ENCODE results near the gene DEXI.

The DEXI gene

DNA sequence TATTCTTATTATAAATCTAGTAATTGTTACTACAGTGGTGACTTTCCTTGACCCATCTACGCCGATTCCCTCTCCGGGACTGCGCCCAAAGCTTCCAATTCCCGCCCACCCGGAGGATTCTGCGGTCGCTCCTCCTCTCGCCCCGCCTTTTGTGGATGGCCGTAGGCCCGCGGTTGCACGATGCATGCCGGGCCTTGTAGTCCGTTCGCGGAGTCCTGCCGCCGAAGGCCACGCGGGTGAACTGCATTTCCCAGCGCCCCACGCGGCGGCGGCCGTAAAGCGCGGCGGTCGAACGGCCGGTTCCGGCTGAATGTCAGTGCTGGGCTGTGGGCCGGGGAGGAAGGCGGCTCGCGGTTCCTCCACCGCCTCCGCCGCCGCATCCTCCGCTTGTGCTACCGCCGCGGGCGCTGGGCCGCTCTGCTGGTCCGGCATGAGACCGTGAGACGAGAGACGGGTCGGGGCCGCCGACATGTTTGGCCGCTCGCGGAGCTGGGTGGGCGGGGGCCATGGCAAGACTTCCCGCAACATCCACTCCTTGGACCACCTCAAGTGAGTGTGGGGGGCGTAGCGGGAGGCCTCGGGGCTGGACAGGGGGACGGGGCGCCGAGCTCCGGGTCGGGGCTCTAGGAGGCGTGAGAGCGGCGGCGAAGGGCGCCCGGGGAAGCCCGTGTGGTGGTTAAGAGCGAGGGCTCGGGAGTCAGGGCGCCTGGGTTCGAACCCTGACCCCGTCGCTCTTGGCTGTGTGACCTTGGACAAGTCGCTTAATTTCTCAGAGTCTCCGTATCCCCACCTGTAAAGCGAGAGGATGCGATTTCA is 2.2 kb upstream of the DEXI start, which contains the start of gene CLEC16A:
TSS of gene CLEC16A (plus strand) at position 316 of the 816 bp plus-strand sequence. CDS start at position 470, 154 bp downstream.
- TF ChIP-seq POLR2AphosphoS5 (IDR thresholded peaks at IDR 0.05; ENCODE audit: low read depth, low read length): peak; percentile 60
- TF ChIP-seq TAF1 (IDR thresholded peaks at IDR 0.05; ENCODE audit: borderline replicate concordance, insufficient read depth, low read length): 0 out of 2 replicates have a peak, but pooled peaks have one; percentile 39
- TF ChIP-seq FOXP2 (optimal IDR thresholded peaks at IDR 0.05; ENCODE audit: borderline replicate concordance, extremely low read depth, extremely low read length, insufficient read depth): peak; percentile 93
- TF ChIP-seq SIN3A (IDR thresholded peaks at IDR 0.05; ENCODE audit: borderline replicate concordance, insufficient read depth, low read length): peak; percentile 67; the same call in 1 of the 2 replicates
- TF ChIP-seq, protein P1, sequence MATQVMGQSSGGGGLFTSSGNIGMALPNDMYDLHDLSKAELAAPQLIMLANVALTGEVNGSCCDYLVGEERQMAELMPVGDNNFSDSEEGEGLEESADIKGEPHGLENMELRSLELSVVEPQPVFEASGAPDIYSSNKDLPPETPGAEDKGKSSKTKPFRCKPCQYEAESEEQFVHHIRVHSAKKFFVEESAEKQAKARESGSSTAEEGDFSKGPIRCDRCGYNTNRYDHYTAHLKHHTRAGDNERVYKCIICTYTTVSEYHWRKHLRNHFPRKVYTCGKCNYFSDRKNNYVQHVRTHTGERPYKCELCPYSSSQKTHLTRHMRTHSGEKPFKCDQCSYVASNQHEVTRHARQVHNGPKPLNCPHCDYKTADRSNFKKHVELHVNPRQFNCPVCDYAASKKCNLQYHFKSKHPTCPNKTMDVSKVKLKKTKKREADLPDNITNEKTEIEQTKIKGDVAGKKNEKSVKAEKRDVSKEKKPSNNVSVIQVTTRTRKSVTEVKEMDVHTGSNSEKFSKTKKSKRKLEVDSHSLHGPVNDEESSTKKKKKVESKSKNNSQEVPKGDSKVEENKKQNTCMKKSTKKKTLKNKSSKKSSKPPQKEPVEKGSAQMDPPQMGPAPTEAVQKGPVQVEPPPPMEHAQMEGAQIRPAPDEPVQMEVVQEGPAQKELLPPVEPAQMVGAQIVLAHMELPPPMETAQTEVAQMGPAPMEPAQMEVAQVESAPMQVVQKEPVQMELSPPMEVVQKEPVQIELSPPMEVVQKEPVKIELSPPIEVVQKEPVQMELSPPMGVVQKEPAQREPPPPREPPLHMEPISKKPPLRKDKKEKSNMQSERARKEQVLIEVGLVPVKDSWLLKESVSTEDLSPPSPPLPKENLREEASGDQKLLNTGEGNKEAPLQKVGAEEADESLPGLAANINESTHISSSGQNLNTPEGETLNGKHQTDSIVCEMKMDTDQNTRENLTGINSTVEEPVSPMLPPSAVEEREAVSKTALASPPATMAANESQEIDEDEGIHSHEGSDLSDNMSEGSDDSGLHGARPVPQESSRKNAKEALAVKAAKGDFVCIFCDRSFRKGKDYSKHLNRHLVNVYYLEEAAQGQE (IDR thresholded peaks at IDR 0.05; ENCODE audit: insufficient read depth in 1 of 2, low read depth in 2 of 2, low read length in 2 of 2): no peak

DNA sequence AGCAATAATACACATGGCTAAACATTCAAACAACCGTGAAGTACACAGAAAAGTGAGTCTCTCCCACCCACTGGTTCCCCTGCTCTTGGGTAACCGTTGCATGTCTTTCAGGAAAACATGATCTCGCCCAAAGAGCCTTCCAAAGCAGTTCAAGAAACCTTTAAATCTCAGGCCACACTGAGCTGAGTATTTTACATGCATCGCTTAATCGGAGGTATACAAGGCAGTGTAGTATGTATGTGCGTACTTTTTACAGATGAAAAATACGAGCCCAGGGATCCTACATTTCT is 741 bp upstream of the DEXI start:
- no peak for TF ChIP-seq FOXP2 (optimal IDR thresholded peaks at IDR 0.05; ENCODE audit: borderline replicate concordance, extremely low read depth, extremely low read length, insufficient read depth)
- TF ChIP-seq TAF1 (IDR thresholded peaks at IDR 0.05; ENCODE audit: borderline replicate concordance, insufficient read depth, low read length): no peak
- no peak for TF ChIP-seq SIN3A (IDR thresholded peaks at IDR 0.05; ENCODE audit: borderline replicate concordance, insufficient read depth, low read length)
- no peak for TF ChIP-seq POLR2AphosphoS5 (IDR thresholded peaks at IDR 0.05; ENCODE audit: low read depth, low read length)
- TF ChIP-seq, protein P1 (IDR thresholded peaks at IDR 0.05; ENCODE audit: insufficient read depth in 1 of 2, low read depth in 2 of 2, low read length in 2 of 2): no peak

DNA sequence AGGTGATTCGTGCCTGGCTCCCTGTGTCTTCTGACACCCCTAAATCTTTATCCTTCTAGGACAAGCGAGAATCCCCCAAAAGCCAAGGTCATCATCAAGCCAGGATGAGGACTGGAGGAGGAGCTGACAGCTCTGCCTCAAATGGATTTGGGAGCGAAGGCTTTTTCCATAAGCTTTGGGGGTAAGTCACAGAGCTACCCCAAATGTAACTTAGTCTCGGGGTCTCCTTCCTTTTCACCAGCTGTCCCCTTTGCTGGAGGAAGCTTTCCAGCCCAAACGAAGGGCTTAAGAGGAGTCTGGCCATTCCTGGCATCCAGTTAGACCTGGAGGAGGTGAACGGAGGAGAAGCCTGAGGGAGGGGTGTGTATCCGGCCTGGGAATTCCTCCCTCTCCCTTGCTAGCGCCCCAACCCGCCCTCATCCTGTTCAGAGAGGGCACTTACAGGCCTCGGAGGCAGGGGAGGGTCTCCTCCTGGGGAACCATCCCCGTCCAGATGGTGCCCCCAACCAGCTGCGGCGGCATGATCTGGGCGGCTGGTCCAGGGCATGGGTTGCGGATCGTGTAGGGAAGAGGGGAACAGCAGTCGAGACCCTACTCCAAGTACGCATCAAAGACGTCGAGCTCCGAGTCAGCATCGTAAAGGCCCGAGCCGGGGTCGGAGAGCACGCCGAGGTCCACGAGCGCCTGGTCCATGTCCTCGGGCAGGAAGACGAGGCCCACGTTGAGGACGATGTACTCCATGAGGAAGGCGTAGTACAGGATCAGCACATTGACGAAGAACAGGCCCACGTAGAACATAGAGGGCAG is 938 bp downstream of the DEXI start:
- TF ChIP-seq FOXP2 (optimal IDR thresholded peaks at IDR 0.05; ENCODE audit: borderline replicate concordance, extremely low read depth, extremely low read length, insufficient read depth) (no peak), POLR2AphosphoS5 (IDR thresholded peaks at IDR 0.05; ENCODE audit: low read depth, low read length) (no peak), SIN3A (IDR thresholded peaks at IDR 0.05; ENCODE audit: borderline replicate concordance, insufficient read depth, low read length) (no peak), TAF1 (IDR thresholded peaks at IDR 0.05; ENCODE audit: borderline replicate concordance, insufficient read depth, low read length) (no peak)
- TF ChIP-seq, protein P1 (IDR thresholded peaks at IDR 0.05; ENCODE audit: insufficient read depth in 1 of 2, low read depth in 2 of 2, low read length in 2 of 2): no peak

DNA sequence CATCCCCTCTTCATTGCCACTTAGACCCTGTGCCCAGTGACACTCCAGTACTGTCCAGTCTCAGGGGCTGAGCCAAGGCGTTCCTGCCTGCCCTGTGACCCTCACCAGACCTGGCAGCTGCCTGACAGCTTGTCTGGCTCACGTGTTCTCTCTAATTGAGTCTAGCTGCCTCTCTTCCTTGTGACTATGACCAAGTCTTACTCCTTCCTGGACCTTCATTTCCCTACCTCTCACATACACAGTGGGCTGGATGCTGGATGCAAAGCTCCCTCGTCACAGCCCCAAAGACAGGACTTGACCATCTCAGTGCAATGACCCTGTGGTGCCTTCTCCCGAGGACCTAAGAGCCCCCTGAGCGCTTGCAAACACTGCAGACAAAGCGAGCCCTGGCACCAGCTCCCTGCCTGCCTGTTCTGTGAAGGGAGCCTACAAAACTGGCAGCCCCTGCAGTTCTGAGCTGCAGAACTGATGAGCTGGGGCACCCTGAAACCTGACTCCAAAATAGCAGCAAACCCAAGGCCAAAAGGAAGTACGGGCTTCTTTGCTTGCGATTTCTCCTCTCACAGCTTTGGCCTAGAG is 1.7 kb downstream of the DEXI start:
- TF ChIP-seq FOXP2 (optimal IDR thresholded peaks at IDR 0.05; ENCODE audit: borderline replicate concordance, extremely low read depth, extremely low read length, insufficient read depth) (no peak), TAF1 (IDR thresholded peaks at IDR 0.05; ENCODE audit: borderline replicate concordance, insufficient read depth, low read length) (no peak), POLR2AphosphoS5 (IDR thresholded peaks at IDR 0.05; ENCODE audit: low read depth, low read length) (no peak), SIN3A (IDR thresholded peaks at IDR 0.05; ENCODE audit: borderline replicate concordance, insufficient read depth, low read length) (no peak)
- TF ChIP-seq, protein P1 (IDR thresholded peaks at IDR 0.05; ENCODE audit: insufficient read depth in 1 of 2, low read depth in 2 of 2, low read length in 2 of 2): no peak

Measured in PFSK-1 (cell line).